IgD-negative memory B cell (primary cell): ENCODE data around the gene LYPD1. TPM values are rescaled to one million over a fixed set of nuclear protein-coding genes. Genes with fewer than 3 reads are reported as not detected.

ENCODE experiments used
- H3K27ac Mint-ChIP-seq, 3 donors: one replicate each; pipeline ENCODE4 v1.8.0; 2020 to 2022; ENCODE audit warnings: mild to moderate bottlenecking in 3 of 3, mixed read lengths in 3 of 3, moderate library complexity in 1 of 3
- H3K27me3 Mint-ChIP-seq: one replicate; pipeline ENCODE4 v1.8.0; 2021; ENCODE audit warnings: mixed read lengths
- H3K36me3 Mint-ChIP-seq: one replicate; pipeline ENCODE4 v1.8.0; 2020; ENCODE audit warnings: mild to moderate bottlenecking, mixed read lengths
- H3K4me1 Mint-ChIP-seq, 3 donors: one replicate each; pipeline ENCODE4 v1.8.0; 2020 to 2022; ENCODE audit warnings: mixed read lengths in 3 of 3, mild to moderate bottlenecking in 1 of 3
- H3K4me3 Mint-ChIP-seq, 4 donors: one replicate each; pipeline ENCODE4 v1.8.0; 2020 to 2022; ENCODE audit warnings: mild to moderate bottlenecking in 4 of 4, mixed read lengths in 4 of 4, moderate library complexity in 3 of 4
- H3K9me3 Mint-ChIP-seq, 3 donors: one replicate each; pipeline ENCODE4 v1.8.0; 2020 to 2021; ENCODE audit warnings: mixed read lengths in 3 of 3, mild to moderate bottlenecking in 1 of 3
- polyA plus RNA-seq: library from polyadenylated mRNA; unstranded; fragments of 300-500 nt; fragmentation: Illumina TruSeq; gene quantifications from one replicate; pipeline ENCODE4 v1.2.3, GENCODE V29; 2021

The LYPD1 gene
- polyA plus RNA-seq, 1 donor from 2014 or later: not detected

DNA sequence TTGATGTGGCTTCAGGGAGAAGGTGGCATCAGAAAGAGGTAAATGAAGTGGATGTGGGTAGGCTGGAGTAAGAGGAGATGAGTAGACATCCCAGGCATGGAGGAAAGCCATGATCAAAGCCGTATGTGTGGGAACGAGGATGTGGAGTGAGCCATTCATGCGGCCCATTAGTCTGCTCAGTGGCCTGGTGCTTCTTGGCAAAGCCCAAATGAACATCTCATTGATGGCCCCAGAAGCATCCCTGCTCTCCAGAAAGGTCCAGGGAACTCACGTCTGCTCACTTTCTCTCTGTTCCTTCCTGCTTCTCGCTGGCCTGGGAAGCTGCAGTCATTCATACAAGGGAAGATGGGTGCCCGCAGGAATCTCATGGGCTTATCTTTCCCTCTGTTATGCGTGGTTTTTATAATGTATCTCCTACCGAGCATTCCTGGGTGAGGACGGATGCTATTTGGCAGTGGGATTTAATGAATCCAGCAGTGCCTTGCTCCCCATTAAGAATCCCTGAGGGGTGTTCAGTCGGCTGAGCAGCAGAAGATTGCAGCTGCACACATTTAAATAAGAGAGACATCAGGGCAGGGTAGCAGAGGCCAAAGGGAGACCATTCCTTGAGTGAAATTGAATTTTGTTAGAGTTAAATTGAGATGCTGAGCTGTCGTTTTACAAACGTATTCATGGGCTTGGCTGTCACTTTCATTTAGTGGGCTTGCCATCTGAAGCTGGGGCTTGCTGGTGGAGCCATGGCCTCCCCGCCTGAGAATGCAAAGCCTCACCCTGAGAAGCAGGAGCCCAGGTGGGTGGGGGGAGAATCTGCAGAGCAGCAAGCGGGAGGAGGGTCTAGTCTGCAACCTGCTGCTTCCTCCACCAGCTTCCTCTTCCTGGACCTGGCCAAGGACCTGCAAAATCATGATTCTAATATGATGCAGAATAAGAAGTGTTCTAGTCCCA lies 64.5 kb downstream of the LYPD1 start:
- Mint-ChIP-seq H3K36me3 (no peaks in the 10 kb centered on the region), H3K27me3 (no peaks in the 10 kb centered on the region), H3K4me1 (no peaks in the 10 kb centered on the region), H3K27ac (no peak overlapping the region), H3K9me3 (peaks cover 0 to 5% (median 0%) of the 10 kb centered on the region in 3 donors), H3K4me3 (no peak overlapping the region)

DNA sequence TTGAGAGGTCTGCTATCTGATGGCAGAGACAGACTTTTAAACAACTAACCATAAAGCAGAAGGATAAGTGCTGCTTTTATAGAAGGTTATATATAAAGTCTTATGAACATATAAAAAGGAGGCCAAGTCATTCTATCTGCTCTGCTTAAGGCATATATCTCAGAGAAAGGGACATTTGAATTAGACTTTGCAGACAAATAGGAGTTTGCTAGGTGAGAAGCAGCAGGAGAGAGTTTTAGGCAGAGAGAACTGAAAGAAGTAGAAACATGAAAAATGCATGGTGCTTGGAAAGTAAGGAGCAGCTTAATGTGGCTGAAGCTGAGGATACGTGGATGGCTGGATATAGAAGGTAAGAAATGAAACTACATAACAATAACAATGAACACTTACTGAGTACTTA lies 65.4 kb downstream of the LYPD1 start:
- no peaks in the 10 kb centered on the region for H3K27me3 Mint-ChIP-seq
- H3K27ac Mint-ChIP-seq: no peak overlapping the region
- H3K4me1 Mint-ChIP-seq: no peaks in the 10 kb centered on the region
- peaks cover 0 to 10% (median 0%) of the 10 kb centered on the region in 3 donors for H3K9me3 Mint-ChIP-seq
- no peak overlapping the region for H3K4me3 Mint-ChIP-seq
- no peaks in the 10 kb centered on the region for H3K36me3 Mint-ChIP-seq

DNA sequence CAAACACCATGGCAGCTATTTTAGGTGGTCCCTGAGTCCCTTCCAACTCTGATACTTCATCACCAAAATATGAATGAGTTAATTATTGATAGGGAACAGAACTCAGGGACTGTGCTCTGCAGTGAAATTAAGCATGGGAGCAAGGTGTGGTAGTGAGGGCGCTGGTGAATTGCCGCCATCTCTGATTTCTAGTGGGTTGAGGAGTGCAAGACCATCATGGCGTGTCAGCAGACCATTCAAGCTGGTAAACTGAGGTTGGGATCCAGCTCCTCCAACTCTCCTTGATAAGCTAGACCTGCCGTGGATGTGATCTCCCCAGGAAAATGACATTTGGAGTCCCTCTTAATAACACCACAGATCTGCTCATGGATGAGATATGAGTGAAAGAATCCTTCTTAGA lies 70.4 kb downstream of the LYPD1 start:
- no peak overlapping the region for H3K27ac Mint-ChIP-seq
- no peak overlapping the region for H3K4me3 Mint-ChIP-seq
- H3K27me3 Mint-ChIP-seq: peaks cover 7% of the 10 kb centered on the region

DNA sequence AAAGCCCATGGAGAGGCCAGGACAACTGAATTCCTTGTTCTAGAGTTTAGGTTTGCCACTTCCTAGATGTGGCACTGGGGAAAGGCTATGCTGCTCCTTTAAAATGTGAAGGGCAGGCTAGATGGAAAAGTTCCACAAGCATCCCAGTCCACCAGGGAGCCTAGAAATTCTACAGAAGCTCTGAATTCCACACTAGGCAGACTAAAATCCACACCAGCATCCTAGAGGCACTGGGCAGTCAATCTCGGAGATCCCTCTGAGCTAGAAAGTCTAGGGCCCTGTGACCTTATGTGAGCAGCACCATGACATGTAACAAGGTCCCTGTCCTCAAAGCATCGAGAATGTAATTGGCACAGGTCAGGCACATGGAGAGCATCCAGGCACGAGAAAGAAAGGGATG lies 71.5 kb downstream of the LYPD1 start:
- peaks cover 0 to 11% (median 0%) of the 10 kb centered on the region in 3 donors for H3K9me3 Mint-ChIP-seq
- H3K27me3 Mint-ChIP-seq: peaks cover 7% of the 10 kb centered on the region
- H3K27ac Mint-ChIP-seq: no peak overlapping the region
- H3K36me3 Mint-ChIP-seq: no peaks in the 10 kb centered on the region
- no peak overlapping the region for H3K4me3 Mint-ChIP-seq
- no peaks in the 10 kb centered on the region for H3K4me1 Mint-ChIP-seq

More for the DNA sequence above, 70.4 kb downstream of the LYPD1 start:
- H3K9me3 Mint-ChIP-seq: peaks cover 0 to 11% (median 0%) of the 10 kb centered on the region in 3 donors
- H3K36me3 Mint-ChIP-seq: no peaks in the 10 kb centered on the region
- H3K4me1 Mint-ChIP-seq: no peaks in the 10 kb centered on the region

DNA sequence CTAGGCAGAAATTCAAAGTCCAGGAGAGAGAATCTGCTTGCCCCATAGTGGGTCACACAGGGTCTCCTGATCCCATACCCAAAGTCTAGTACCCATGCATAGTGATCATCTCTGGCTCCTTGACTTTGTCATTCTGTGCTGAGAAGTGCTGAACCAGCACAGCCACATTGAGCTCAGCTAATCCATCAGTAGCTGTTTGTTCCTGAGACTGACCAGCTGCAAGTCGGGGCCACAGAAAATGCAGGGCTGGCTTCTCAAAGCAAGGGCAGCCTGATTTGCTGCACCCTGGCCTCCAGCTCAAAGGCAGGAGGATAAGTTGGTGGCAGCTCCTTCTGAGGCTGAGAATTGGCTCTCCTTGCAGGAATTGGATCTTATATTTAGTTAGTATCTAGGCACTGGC lies 72.2 kb downstream of the LYPD1 start:
- H3K4me3 Mint-ChIP-seq: no peak overlapping the region

DNA sequence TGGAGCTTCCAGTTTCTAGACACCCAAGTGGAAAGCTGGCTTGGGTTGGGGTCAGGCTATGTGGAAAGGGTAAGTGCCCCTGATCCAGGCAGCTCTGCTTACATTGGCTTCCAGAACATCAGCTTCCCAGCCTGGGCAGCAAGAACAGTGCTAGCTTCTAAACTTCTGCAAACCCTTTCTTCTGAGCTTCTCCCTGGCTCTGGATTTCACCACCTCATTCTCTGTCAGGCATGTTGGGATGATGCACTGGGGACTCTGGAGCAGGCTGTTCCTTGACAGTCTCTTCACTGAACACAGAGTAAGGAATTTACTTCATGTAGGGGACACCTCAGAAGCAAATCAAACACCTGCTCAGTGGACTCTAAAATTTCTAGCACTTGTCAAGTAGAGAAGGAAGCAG lies 72.8 kb downstream of the LYPD1 start:
- Mint-ChIP-seq H3K27me3 (peaks cover 7% of the 10 kb centered on the region), H3K9me3 (peaks cover 0 to 9% (median 3%) of the 10 kb centered on the region in 3 donors), H3K4me3 (no peak overlapping the region), H3K36me3 (no peaks in the 10 kb centered on the region), H3K27ac (no peak overlapping the region), H3K4me1 (no peaks in the 10 kb centered on the region)

More for the DNA sequence above, 72.2 kb downstream of the LYPD1 start:
- Mint-ChIP-seq H3K9me3 (peaks cover 0 to 11% (median 0%) of the 10 kb centered on the region in 3 donors), H3K36me3 (no peaks in the 10 kb centered on the region), H3K4me1 (no peaks in the 10 kb centered on the region), H3K27me3 (peaks cover 7% of the 10 kb centered on the region), H3K27ac (no peak overlapping the region)

DNA sequence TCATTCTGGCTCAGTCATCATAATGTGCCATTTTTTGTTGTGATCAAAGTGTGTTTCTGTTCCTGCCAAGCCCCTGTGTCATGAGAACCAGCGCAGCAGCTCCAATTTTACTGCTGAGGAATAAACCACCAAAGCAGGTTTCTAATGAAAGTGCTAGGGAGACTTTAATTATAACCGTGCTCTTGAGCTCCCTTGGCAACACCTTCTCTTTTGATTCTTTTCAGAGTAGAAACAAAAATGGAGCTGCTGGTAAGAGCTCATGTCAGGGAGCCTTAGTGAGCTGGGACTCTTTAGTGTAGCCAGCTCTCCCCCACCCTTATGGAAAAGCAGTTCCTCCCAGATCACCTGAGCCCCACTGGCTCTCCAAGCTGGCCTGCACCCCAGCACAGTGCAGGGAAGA lies 74.3 kb downstream of the LYPD1 start:
- H3K27ac Mint-ChIP-seq: no peak overlapping the region
- H3K4me3 Mint-ChIP-seq: no peak overlapping the region
- peaks cover 7% of the 10 kb centered on the region for H3K27me3 Mint-ChIP-seq
- no peaks in the 10 kb centered on the region for H3K36me3 Mint-ChIP-seq
- no peaks in the 10 kb centered on the region for H3K4me1 Mint-ChIP-seq
- H3K9me3 Mint-ChIP-seq: peaks cover 0 to 6% (median 6%) of the 10 kb centered on the region in 3 donors

DNA sequence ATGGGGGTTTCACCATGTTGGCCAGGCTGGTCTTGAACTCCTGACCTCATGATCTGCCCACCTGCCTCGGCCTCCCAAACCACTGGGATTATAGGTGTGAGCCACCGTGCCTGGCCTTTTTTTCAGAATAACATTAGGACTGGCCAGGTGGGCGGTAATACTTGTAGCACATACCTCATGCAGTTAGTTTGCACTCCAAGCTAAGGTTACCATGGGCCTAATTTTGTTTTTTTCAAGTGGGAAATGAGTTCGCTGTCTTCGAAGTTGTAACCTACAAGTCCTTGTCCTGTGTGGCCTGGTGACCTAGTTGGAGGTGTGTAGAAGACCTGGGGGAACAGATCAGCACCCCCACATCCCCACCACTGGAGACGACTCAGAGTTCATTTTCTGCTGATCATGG lies 74.8 kb downstream of the LYPD1 start:
- Mint-ChIP-seq H3K27me3 (peaks cover 7% of the 10 kb centered on the region), H3K4me1 (no peaks in the 10 kb centered on the region), H3K4me3 (no peak overlapping the region), H3K36me3 (no peaks in the 10 kb centered on the region), H3K27ac (no peak overlapping the region), H3K9me3 (peaks cover 0 to 6% (median 3%) of the 10 kb centered on the region in 3 donors)
